NCI-H446 (cell line): ENCODE measurements around the gene SYT13.

Source experiments
- DNase-seq, 2 experiments: peaks; one replicate each; lab custom pipeline; 2025; lab: John Stamatoyannopoulos, UW

Gene SYT13

GRCh38 chr11:45285930-45286632 is at the start of gene SYT13:
Gene SYT13, minus strand, starts transcription at chr11:45286341. Its CDS starts 134 bp downstream, at chr11:45286207.
- peak; percentile 28 to 76 for DNase-seq

GRCh38 chr11:45335434-45335833 is 49.3 kb upstream of the SYT13 start:
- no peak for DNase-seq

GRCh38 chr11:45334836-45335235 is 48.7 kb upstream of the SYT13 start:
- DNase-seq: no peak

GRCh38 chr11:45334410-45334809 is 48.3 kb upstream of the SYT13 start:
- DNase-seq: no peak

GRCh38 chr11:45333001-45333971 is 47.1 kb upstream of the SYT13 start:
- DNase-seq: no peak

- DNase-seq: peak; percentile 54 to 77
Observed at GRCh38 chr11:45332276-45332934, 46.3 kb upstream of the SYT13 start.

- DNase-seq: no peak
Observed at GRCh38 chr11:45331839-45332238, 45.7 kb upstream of the SYT13 start.

- no peak for DNase-seq
Observed at GRCh38 chr11:45328726-45329125, 42.6 kb upstream of the SYT13 start.

- no peak for DNase-seq
Observed at GRCh38 chr11:45324459-45324858, 38.3 kb upstream of the SYT13 start.

GRCh38 chr11:45323601-45324249 is 37.6 kb upstream of the SYT13 start:
- no peak for DNase-seq

GRCh38 chr11:45322891-45323600 is 36.9 kb upstream of the SYT13 start:
- DNase-seq: peak in 1 of 2 experiments; percentile 55

- DNase-seq: no peak
Observed at GRCh38 chr11:45322111-45322705, 36.1 kb upstream of the SYT13 start.

GRCh38 chr11:45321669-45322068 is 35.5 kb upstream of the SYT13 start:
- DNase-seq: no peak

- DNase-seq: no peak
Observed at GRCh38 chr11:45321031-45321595, 35.0 kb upstream of the SYT13 start.

GRCh38 chr11:45320371-45320770 is 34.2 kb upstream of the SYT13 start:
- DNase-seq: no peak

GRCh38 chr11:45319077-45319476 is 32.9 kb upstream of the SYT13 start:
- no peak for DNase-seq

GRCh38 chr11:45318516-45318915 is 32.4 kb upstream of the SYT13 start:
- DNase-seq: no peak

- no peak for DNase-seq
Observed at GRCh38 chr11:45316258-45316657, 30.1 kb upstream of the SYT13 start.

- DNase-seq: no peak
Observed at GRCh38 chr11:45314900-45315299, 28.8 kb upstream of the SYT13 start.

GRCh38 chr11:45313171-45313865 is 27.2 kb upstream of the SYT13 start:
- peak; percentile 24 to 42 for DNase-seq
